SU-DHL-6 (cell line): Measurements from ENCODE around the gene FOXO6.

ENCODE experiments used
- H2AFZ ChIP-seq: fragments of 200-600 bp; sonication (generic); 2 replicates; pipeline ENCODE4 v1.6.1; 2014; ENCODE audit warnings: low read depth, mild to moderate bottlenecking, moderate library complexity, mixed read lengths, antibody characterized with exemption, low read length; ENCODE audit not compliant: severe bottlenecking
- H3F3A ChIP-seq: fragments of 200-600 bp; shearing (Covaris generic); 2 replicates; pipeline ENCODE4 v1.6.0; 2016; ENCODE audit warnings: antibody characterized with exemption, mild to moderate bottlenecking; ENCODE audit not compliant: insufficient read depth
- H3K27ac ChIP-seq: fragments of 200-600 bp; sonication (generic); 2 replicates; pipeline ENCODE4 v1.5.1; 2016; ENCODE audit warnings: low read depth, mild to moderate bottlenecking, low read length, moderate library complexity, mixed read lengths
- H3K27me3 ChIP-seq: fragments of 200-600 bp; sonication (generic), shearing (Covaris generic); 2 replicates; pipeline ENCODE4 v1.6.0; 2014; ENCODE audit warnings: mild to moderate bottlenecking, low read length
- H3K36me3 ChIP-seq: fragments of 200-600 bp; sonication (generic); 2 replicates; pipeline ENCODE4 v1.6.1; 2014; ENCODE audit warnings: mild to moderate bottlenecking, low read length, mixed read lengths
- H3K4me2 ChIP-seq: fragments of 300-600, 200-600 bp; shearing (Covaris generic), sonication (generic); 2 replicates; pipeline ENCODE4 v1.6.0; 2014; ENCODE audit warnings: low read length, low read depth, mild to moderate bottlenecking; ENCODE audit not compliant: poor library complexity, severe bottlenecking
- H3K4me3 ChIP-seq: fragments of 200-600 bp; sonication (generic); 2 replicates; pipeline ENCODE4 v1.5.1; 2014; ENCODE audit warnings: antibody characterized with exemption, low read length, mild to moderate bottlenecking, mixed read lengths; ENCODE audit not compliant: insufficient read depth, poor library complexity, severe bottlenecking
- H3K79me2 ChIP-seq: fragments of 200-600 bp; sonication (generic); 2 replicates; pipeline ENCODE4 v1.6.1; 2014; ENCODE audit warnings: mild to moderate bottlenecking, low read length, moderate library complexity; ENCODE audit not compliant: insufficient read depth
- H3K9ac ChIP-seq: fragments of 200-600 bp; sonication (generic); 2 replicates; pipeline ENCODE4 v1.7.0; 2014; ENCODE audit warnings: mild to moderate bottlenecking, low read length
- H3K9me2 ChIP-seq: fragments of 200-600 bp; sonication (generic); replicated peaks from 2 replicates; pipeline ENCODE4 v1.6.1; 2014; ENCODE audit warnings: low read length; ENCODE audit not compliant: insufficient read depth
- H3K9me3 ChIP-seq: fragments of 200-600 bp; sonication (generic); 2 replicates; pipeline ENCODE4 v1.6.1; 2014; ENCODE audit warnings: low read length, mixed read lengths; ENCODE audit not compliant: insufficient read depth
- H4K20me1 ChIP-seq: fragments of 200-600 bp; sonication (generic); 2 replicates; pipeline ENCODE4 v1.6.1; 2014; ENCODE audit warnings: low read depth, mild to moderate bottlenecking, antibody characterized with exemption, low read length, moderate library complexity, mixed read lengths
- CTCF ChIP-seq: fragments of 200-600 bp; sonication (generic); IDR thresholded peaks from one replicate; pipeline ENCODE4 v1.5.1; 2017; ENCODE audit warnings: antibody characterized with exemption, mild to moderate bottlenecking, low read length, moderate library complexity; ENCODE audit not compliant: insufficient read depth, poor library complexity, severe bottlenecking
- EZH2phosphoT487 ChIP-seq: fragments of 200-600 bp; sonication (generic), shearing (Covaris generic); conservative IDR thresholded peaks from 2 replicates; pipeline ENCODE4 v1.6.1; 2018; ENCODE audit warnings: mild to moderate bottlenecking, antibody characterized with exemption, low read length, moderate library complexity, mixed read lengths

Gene FOXO6

GRCh38 chr1:41428738-41429640, 67.8 kb downstream of the FOXO6 start:
- no peaks in the 10 kb centered on the region for H3K36me3 ChIP-seq
- H3K79me2 ChIP-seq: no peaks in the 10 kb centered on the region
- H3K27ac ChIP-seq: no peak overlapping the region
- no peak for TF ChIP-seq EZH2phosphoT487
- no peak for TF ChIP-seq CTCF
- H3K27me3 ChIP-seq: no peaks in the 10 kb centered on the region
- H3K9me2 ChIP-seq: no peaks in the 10 kb centered on the region
- no peaks in the 10 kb centered on the region for H3F3A ChIP-seq
- H2AFZ ChIP-seq: no peak overlapping the region
- no peaks in the 10 kb centered on the region for H3K9me3 ChIP-seq
- no peak overlapping the region for H3K4me3 ChIP-seq
- H4K20me1 ChIP-seq: no peaks in the 10 kb centered on the region
- H3K4me2 ChIP-seq: no peak overlapping the region
- H3K9ac ChIP-seq: no peak overlapping the region

GRCh38 chr1:41429641-41430035, 68.4 kb downstream of the FOXO6 start:
- H3F3A ChIP-seq: no peaks in the 10 kb centered on the region
- H3K36me3 ChIP-seq: no peaks in the 10 kb centered on the region
- H3K27ac ChIP-seq: no peak overlapping the region
- H3K79me2 ChIP-seq: no peaks in the 10 kb centered on the region
- H3K9me3 ChIP-seq: no peaks in the 10 kb centered on the region
- no peak overlapping the region for H3K9ac ChIP-seq
- no peaks in the 10 kb centered on the region for H3K9me2 ChIP-seq
- no peaks in the 10 kb centered on the region for H4K20me1 ChIP-seq
- no peaks in the 10 kb centered on the region for H3K27me3 ChIP-seq
- TF ChIP-seq CTCF (no peak), EZH2phosphoT487 (no peak)
- no peak overlapping the region for H3K4me3 ChIP-seq
- no peak overlapping the region for H3K4me2 ChIP-seq
- no peak overlapping the region for H2AFZ ChIP-seq

GRCh38 chr1:41430069-41430468, 68.8 kb downstream of the FOXO6 start:
- no peaks in the 10 kb centered on the region for H4K20me1 ChIP-seq
- H2AFZ ChIP-seq: no peak overlapping the region
- no peaks in the 10 kb centered on the region for H3F3A ChIP-seq
- no peaks in the 10 kb centered on the region for H3K9me2 ChIP-seq
- no peaks in the 10 kb centered on the region for H3K9me3 ChIP-seq
- H3K4me3 ChIP-seq: no peak overlapping the region
- H3K27me3 ChIP-seq: no peaks in the 10 kb centered on the region
- TF ChIP-seq CTCF: no peak
- TF ChIP-seq EZH2phosphoT487: no peak
- no peaks in the 10 kb centered on the region for H3K79me2 ChIP-seq
- no peak overlapping the region for H3K9ac ChIP-seq
- no peak overlapping the region for H3K27ac ChIP-seq
- H3K36me3 ChIP-seq: no peaks in the 10 kb centered on the region
- no peak overlapping the region for H3K4me2 ChIP-seq
